Osteoblast (primary cell): ENCODE data around the gene TERT. TPM values are rescaled to one million over a fixed set of nuclear protein-coding genes. Genes with fewer than 3 reads are reported as not detected.

Experiments used
- DNase-seq: peaks from one replicate; pipeline ENCODE4 v3.0.0; 2011; ENCODE audit warnings: low spot score, mixed read lengths; ENCODE audit not compliant: insufficient read length; ENCODE audit errors: missing footprints
- H2AFZ ChIP-seq: 2 replicates; pipeline ENCODE4 v1.6.0; 2011; ENCODE audit warnings: mild to moderate bottlenecking, low read length
- H3K27ac ChIP-seq: 2 replicates; pipeline ENCODE4 v1.5.1; 2011; ENCODE audit warnings: mild to moderate bottlenecking, low read depth, low read length, moderate library complexity
- H3K27me3 ChIP-seq: 2 replicates; pipeline ENCODE4 v1.6.0; 2012; ENCODE audit warnings: mild to moderate bottlenecking, control low read depth, inconsistent platforms, low read length, moderate library complexity; ENCODE audit not compliant: insufficient read depth
- H3K36me3 ChIP-seq: 2 replicates; pipeline ENCODE4 v1.5.1; 2011; ENCODE audit warnings: mild to moderate bottlenecking, low read length, control low read depth, moderate library complexity; ENCODE audit not compliant: insufficient read depth
- H3K4me1 ChIP-seq: 2 replicates; pipeline ENCODE4 v1.5.1; 2011; ENCODE audit warnings: mild to moderate bottlenecking, low read length, control low read depth, moderate library complexity; ENCODE audit not compliant: insufficient read depth
- H3K4me2 ChIP-seq: 2 replicates; pipeline ENCODE4 v1.6.0; 2011; ENCODE audit warnings: mild to moderate bottlenecking, low read length; ENCODE audit not compliant: insufficient read depth
- H3K4me3 ChIP-seq: fragments of 200-600 bp; sonication (generic); 3 replicates; pipeline ENCODE4 v1.5.1; 2012; ENCODE audit warnings: mild to moderate bottlenecking, low read length, inconsistent platforms; ENCODE audit not compliant: insufficient read depth
- H3K79me2 ChIP-seq: 2 replicates; pipeline ENCODE4 v1.6.0; 2012; ENCODE audit warnings: mild to moderate bottlenecking, low read length, control low read depth, inconsistent platforms; ENCODE audit not compliant: insufficient read depth
- H3K9me3 ChIP-seq: 2 replicates; pipeline ENCODE4 v1.5.1; 2011; ENCODE audit warnings: low read depth, low read length, control low read depth
- H4K20me1 ChIP-seq: 2 replicates; pipeline ENCODE4 v1.6.0; 2012; ENCODE audit warnings: mild to moderate bottlenecking, low read length, control low read depth; ENCODE audit not compliant: insufficient read depth
- CTCF ChIP-seq: IDR thresholded peaks from 2 replicates; pipeline ENCODE4 v1.5.1; 2011; ENCODE audit warnings: mild to moderate bottlenecking, low read depth, low read length, moderate library complexity; ENCODE audit errors: extremely low read depth
- total RNA-seq: library from RNA; depleted of rRNA; stranded (reverse); fragments of >200 nt; gene quantifications from 2 replicates; pipeline ENCODE4 v1.2.3, GENCODE V29; 2012

TERT gene
- total RNA-seq, 1 donor: not detected

GRCh38 chr5:1257363-1257762 lies 37.5 kb downstream of the TERT start:
- H3K27ac ChIP-seq: no peak overlapping the region
- no peaks in the 10 kb centered on the region for H3K36me3 ChIP-seq
- no peak overlapping the region for H2AFZ ChIP-seq
- no peak for TF ChIP-seq CTCF
- no peak overlapping the region for H3K4me2 ChIP-seq
- H3K4me3 ChIP-seq: no peak overlapping the region
- no peaks in the 10 kb centered on the region for H4K20me1 ChIP-seq
- no peaks in the 10 kb centered on the region for H3K27me3 ChIP-seq
- H3K79me2 ChIP-seq: no peaks in the 10 kb centered on the region
- no peak for DNase-seq
- no peaks in the 10 kb centered on the region for H3K4me1 ChIP-seq
- peaks cover 3% of the 10 kb centered on the region for H3K9me3 ChIP-seq

GRCh38 chr5:1256776-1257175 lies 38.1 kb downstream of the TERT start:
- H3K4me2 ChIP-seq: no peak overlapping the region
- H2AFZ ChIP-seq: no peak overlapping the region
- H3K36me3 ChIP-seq: no peaks in the 10 kb centered on the region
- H3K79me2 ChIP-seq: no peaks in the 10 kb centered on the region
- no peak for DNase-seq
- no peak for TF ChIP-seq CTCF
- H4K20me1 ChIP-seq: no peaks in the 10 kb centered on the region
- H3K4me3 ChIP-seq: no peak overlapping the region
- no peak overlapping the region for H3K27ac ChIP-seq
- peaks cover 3% of the 10 kb centered on the region for H3K9me3 ChIP-seq
- H3K27me3 ChIP-seq: no peaks in the 10 kb centered on the region
- no peaks in the 10 kb centered on the region for H3K4me1 ChIP-seq

GRCh38 chr5:1255081-1255561 lies 39.7 kb downstream of the TERT start:
- Histone ChIP-seq H3K4me2 (no peak overlapping the region), H3K79me2 (no peaks in the 10 kb centered on the region), H3K27ac (no peak overlapping the region), H3K36me3 (no peaks in the 10 kb centered on the region), H4K20me1 (no peaks in the 10 kb centered on the region), H3K4me3 (no peak overlapping the region), H3K27me3 (no peaks in the 10 kb centered on the region), H3K9me3 (peaks cover 3% of the 10 kb centered on the region), H2AFZ (no peak overlapping the region), H3K4me1 (no peaks in the 10 kb centered on the region)
- DNase-seq: no peak
- TF ChIP-seq CTCF: no peak

DNA sequence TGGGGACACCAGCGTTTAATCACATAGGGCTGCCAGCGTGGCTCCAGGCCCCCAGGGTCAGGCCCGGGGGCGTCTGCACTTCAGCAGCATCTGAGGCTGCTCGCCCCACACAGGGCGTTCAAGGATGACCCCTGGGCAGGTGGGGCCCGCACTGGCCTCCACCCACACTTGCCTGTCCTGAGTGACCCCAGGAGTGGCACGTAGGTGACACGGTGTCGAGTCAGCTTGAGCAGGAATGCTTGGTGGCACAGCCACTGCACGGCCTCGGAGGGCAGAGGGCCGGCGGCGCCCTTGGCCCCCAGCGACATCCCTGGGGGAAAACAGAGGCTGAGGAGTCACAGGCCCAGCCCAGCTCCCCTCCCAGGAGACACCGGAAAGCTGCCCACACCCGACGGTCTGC lies 40.7 kb downstream of the TERT start:
- H3K36me3 ChIP-seq: no peaks in the 10 kb centered on the region
- no peaks in the 10 kb centered on the region for H3K79me2 ChIP-seq
- H3K4me3 ChIP-seq: no peak overlapping the region
- no peak for DNase-seq
- TF ChIP-seq CTCF: no peak
- H4K20me1 ChIP-seq: no peaks in the 10 kb centered on the region
- no peaks in the 10 kb centered on the region for H3K27me3 ChIP-seq
- no peaks in the 10 kb centered on the region for H3K4me1 ChIP-seq
- H3K4me2 ChIP-seq: no peak overlapping the region
- no peak overlapping the region for H2AFZ ChIP-seq
- no peak overlapping the region for H3K27ac ChIP-seq
- H3K9me3 ChIP-seq: no peaks in the 10 kb centered on the region
